Neural progenitor cell (in vitro differentiated cells): ENCODE data around the gene PRPF40A.

ENCODE experiments used
- CTCF ChIP-seq: fragments of 200-600 bp; sonication (generic); IDR thresholded peaks from 2 replicates; pipeline ENCODE4 v1.5.1; 2017; ENCODE audit warnings: antibody characterized with exemption, mild to moderate bottlenecking
- EZH2 ChIP-seq: fragments of 200-600 bp; sonication (generic); IDR thresholded peaks from 2 replicates; pipeline ENCODE4 v1.6.1; 2017; ENCODE audit warnings: antibody characterized with exemption, mild to moderate bottlenecking, moderate library complexity
- EZH2phosphoT487 ChIP-seq: fragments of 200-600 bp; sonication (generic); IDR thresholded peaks from 2 replicates; pipeline ENCODE4 v1.6.1; 2017; ENCODE audit warnings: antibody characterized with exemption

- no peak for TF ChIP-seq EZH2
- no peak for TF ChIP-seq CTCF
- no peak for TF ChIP-seq EZH2phosphoT487
These were observed 88.1 kb downstream of the PRPF40A start for GRCh38 chr2:152629202-152629601.
